ENCODE results near the gene RPL13A.

DNA sequence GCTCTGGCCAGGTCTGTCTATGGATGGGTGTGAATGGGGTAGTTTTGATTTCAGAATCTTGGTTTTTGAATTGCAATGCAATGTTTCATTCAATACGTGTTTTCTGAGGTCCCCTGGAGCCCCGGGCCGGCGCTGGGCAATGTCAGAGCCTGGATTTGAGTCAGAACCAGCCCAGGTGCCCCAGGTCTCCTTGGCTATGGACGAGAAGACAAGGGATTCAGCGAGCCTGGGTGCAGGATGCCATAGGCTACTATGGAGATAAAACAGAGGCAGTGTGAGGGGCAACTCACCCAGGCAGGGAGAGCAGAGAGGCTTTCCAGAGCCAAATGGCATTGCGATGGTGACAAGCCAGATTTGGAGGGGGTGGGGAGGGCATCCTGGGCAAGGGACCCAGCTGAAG, 1.2 kb upstream of the RPL13A start:
- TF ChIP-seq, protein P1, sequence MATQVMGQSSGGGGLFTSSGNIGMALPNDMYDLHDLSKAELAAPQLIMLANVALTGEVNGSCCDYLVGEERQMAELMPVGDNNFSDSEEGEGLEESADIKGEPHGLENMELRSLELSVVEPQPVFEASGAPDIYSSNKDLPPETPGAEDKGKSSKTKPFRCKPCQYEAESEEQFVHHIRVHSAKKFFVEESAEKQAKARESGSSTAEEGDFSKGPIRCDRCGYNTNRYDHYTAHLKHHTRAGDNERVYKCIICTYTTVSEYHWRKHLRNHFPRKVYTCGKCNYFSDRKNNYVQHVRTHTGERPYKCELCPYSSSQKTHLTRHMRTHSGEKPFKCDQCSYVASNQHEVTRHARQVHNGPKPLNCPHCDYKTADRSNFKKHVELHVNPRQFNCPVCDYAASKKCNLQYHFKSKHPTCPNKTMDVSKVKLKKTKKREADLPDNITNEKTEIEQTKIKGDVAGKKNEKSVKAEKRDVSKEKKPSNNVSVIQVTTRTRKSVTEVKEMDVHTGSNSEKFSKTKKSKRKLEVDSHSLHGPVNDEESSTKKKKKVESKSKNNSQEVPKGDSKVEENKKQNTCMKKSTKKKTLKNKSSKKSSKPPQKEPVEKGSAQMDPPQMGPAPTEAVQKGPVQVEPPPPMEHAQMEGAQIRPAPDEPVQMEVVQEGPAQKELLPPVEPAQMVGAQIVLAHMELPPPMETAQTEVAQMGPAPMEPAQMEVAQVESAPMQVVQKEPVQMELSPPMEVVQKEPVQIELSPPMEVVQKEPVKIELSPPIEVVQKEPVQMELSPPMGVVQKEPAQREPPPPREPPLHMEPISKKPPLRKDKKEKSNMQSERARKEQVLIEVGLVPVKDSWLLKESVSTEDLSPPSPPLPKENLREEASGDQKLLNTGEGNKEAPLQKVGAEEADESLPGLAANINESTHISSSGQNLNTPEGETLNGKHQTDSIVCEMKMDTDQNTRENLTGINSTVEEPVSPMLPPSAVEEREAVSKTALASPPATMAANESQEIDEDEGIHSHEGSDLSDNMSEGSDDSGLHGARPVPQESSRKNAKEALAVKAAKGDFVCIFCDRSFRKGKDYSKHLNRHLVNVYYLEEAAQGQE (IDR thresholded peaks at IDR 0.05; ENCODE audit: insufficient read depth in 1 of 2, low read depth in 2 of 2, low read length in 1 of 2) = no peak
- TF ChIP-seq, protein P2, sequence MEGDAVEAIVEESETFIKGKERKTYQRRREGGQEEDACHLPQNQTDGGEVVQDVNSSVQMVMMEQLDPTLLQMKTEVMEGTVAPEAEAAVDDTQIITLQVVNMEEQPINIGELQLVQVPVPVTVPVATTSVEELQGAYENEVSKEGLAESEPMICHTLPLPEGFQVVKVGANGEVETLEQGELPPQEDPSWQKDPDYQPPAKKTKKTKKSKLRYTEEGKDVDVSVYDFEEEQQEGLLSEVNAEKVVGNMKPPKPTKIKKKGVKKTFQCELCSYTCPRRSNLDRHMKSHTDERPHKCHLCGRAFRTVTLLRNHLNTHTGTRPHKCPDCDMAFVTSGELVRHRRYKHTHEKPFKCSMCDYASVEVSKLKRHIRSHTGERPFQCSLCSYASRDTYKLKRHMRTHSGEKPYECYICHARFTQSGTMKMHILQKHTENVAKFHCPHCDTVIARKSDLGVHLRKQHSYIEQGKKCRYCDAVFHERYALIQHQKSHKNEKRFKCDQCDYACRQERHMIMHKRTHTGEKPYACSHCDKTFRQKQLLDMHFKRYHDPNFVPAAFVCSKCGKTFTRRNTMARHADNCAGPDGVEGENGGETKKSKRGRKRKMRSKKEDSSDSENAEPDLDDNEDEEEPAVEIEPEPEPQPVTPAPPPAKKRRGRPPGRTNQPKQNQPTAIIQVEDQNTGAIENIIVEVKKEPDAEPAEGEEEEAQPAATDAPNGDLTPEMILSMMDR (IDR thresholded peaks at IDR 0.05) = no peak
- no peak for TF ChIP-seq TCF7L2 (IDR thresholded peaks at IDR 0.05; ENCODE audit: low read depth, low read length)
- no peak for TF ChIP-seq POLR2AphosphoS5 (IDR thresholded peaks at IDR 0.05; ENCODE audit: low read depth, low read length)
- TF ChIP-seq SIN3A (IDR thresholded peaks at IDR 0.05; ENCODE audit: borderline replicate concordance, insufficient read depth, low read depth, low read length) = no peak
